RWPE2 (cell line): ENCODE measurements around the gene STAMBPL1.

ENCODE experiments used
- ATAC-seq: fragments of 200-7000 bp; cut with Tn5 transposase; 3 replicates; pipeline ENCODE4 v1.9.1; 2021; ENCODE audit warnings: low read depth
- DNase-seq: peaks from one replicate; pipeline ENCODE4 v3.0.0-alpha.2; 2020; ENCODE audit warnings: low spot score
- H3K27ac ChIP-seq: fragments of 450-650 bp; 2 replicates; pipeline ENCODE4 v1.5.1; 2017; ENCODE audit warnings: mild to moderate bottlenecking; ENCODE audit not compliant: poor library complexity, severe bottlenecking
- H3K27me3 ChIP-seq: fragments of 250-450 bp; sonication (Bioruptor Pico); 2 replicates; pipeline ENCODE4 v1.5.1; 2021; ENCODE audit warnings: mild to moderate bottlenecking, moderate library complexity; ENCODE audit not compliant: insufficient read depth, poor library complexity, severe bottlenecking
- H3K36me3 ChIP-seq: fragments of 250-450 bp; sonication (Bioruptor Pico); 2 replicates; pipeline ENCODE4 v1.5.1; 2020; ENCODE audit warnings: low read depth, mild to moderate bottlenecking, moderate library complexity
- H3K4me1 ChIP-seq: fragments of 250-450 bp; sonication (Bioruptor Pico); 2 replicates; pipeline ENCODE4 v1.5.1; 2021; ENCODE audit warnings: mild to moderate bottlenecking, moderate library complexity; ENCODE audit not compliant: insufficient read depth, poor library complexity, severe bottlenecking
- H3K4me3 ChIP-seq: fragments of 250-450 bp; sonication (Bioruptor Pico); 2 replicates; pipeline ENCODE4 v1.5.1; 2021; ENCODE audit warnings: mild to moderate bottlenecking, moderate library complexity; ENCODE audit not compliant: severe bottlenecking
- H3K9me3 ChIP-seq: fragments of 250-450 bp; sonication (Bioruptor Pico); 2 replicates; pipeline ENCODE4 v1.5.1; 2021; ENCODE audit warnings: mild to moderate bottlenecking, moderate library complexity; ENCODE audit not compliant: severe bottlenecking
- CTCF ChIP-seq: fragments of 450-650 bp; IDR thresholded peaks from one replicate; pipeline ENCODE4 v1.5.1; 2017; ENCODE audit warnings: mild to moderate bottlenecking, moderate library complexity; ENCODE audit not compliant: poor library complexity, severe bottlenecking

STAMBPL1 gene

GRCh38 chr10:88849234-88849633 lies 30.8 kb upstream of the STAMBPL1 start:
- DNase-seq, result no peak
- Histone ChIP-seq H3K27ac (peak overlapping the region; percentile 60), H3K4me1 (peaks cover 40% of the 10 kb centered on the region), H3K9me3 (no peaks in the 10 kb centered on the region), H3K27me3 (no peaks in the 10 kb centered on the region), H3K36me3 (no peaks in the 10 kb centered on the region), H3K4me3 (no peak overlapping the region)
- ATAC-seq, result no peak
- no peak for TF ChIP-seq CTCF

DNA sequence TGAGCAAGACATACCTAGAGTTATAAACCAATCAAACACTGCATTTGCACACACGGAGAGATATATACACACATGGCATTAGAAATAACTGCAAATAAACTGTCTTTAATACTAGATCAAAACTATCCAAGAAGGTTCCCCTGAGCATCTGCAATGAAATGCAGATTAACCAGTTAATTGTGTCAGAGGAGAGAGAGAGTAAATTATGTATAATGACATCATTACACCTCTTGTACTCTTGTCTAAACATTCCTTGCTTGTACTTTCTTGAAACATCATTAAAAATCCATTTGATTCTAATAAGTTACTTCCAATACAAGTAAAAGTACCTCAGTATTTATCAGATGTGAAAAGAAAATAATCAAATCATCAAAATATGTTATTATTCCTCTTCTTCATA lies 29.3 kb upstream of the STAMBPL1 start:
- DNase-seq (no peak), ATAC-seq (no peak)
- Histone ChIP-seq H3K4me1 (peaks cover 40% of the 10 kb centered on the region), H3K27me3 (no peaks in the 10 kb centered on the region), H3K4me3 (no peak overlapping the region), H3K9me3 (no peaks in the 10 kb centered on the region), H3K27ac (peak overlapping the region; percentile 60), H3K36me3 (no peaks in the 10 kb centered on the region)
- TF ChIP-seq CTCF, result no peak

DNA sequence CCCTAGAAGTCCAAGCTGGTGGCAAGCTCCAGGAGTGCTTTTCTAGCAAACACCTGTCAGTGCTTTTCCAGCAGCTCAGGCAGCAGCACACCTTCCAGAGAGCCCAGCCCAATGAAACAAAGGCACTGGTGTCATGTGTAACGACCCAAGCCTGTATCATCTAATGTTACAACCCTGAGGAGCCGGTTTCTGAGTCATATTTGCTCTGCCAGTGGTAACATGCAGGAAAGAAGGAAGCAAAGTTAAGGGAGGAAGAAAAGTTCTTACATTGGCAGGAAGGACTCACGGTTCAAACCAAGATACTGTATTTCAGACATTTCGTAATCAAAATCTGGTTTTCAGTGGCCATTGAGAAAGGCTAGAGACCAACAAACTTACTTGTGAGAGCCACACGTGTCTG lies 28.3 kb upstream of the STAMBPL1 start, which contains the start of gene ANKRD22:
TSS of gene ANKRD22 (minus strand) at position 139 of the 400 bp plus-strand sequence. CDS start 237 bp downstream, outside the sequence.
- peak; percentile 81 for DNase-seq
- no peak within 1 kb of the TSS for H3K4me3 ChIP-seq
- no peaks in the 10 kb centered on the region for H3K36me3 ChIP-seq
- no peaks in the 10 kb centered on the region for H3K9me3 ChIP-seq
- no peak for TF ChIP-seq CTCF
- no peaks in the 10 kb centered on the region for H3K27me3 ChIP-seq
- H3K27ac ChIP-seq, result peak within 1 kb of the TSS; percentile 60
- ATAC-seq, result peak; percentile 98
- H3K4me1 ChIP-seq, result peaks cover 40% of the 10 kb centered on the region

DNA sequence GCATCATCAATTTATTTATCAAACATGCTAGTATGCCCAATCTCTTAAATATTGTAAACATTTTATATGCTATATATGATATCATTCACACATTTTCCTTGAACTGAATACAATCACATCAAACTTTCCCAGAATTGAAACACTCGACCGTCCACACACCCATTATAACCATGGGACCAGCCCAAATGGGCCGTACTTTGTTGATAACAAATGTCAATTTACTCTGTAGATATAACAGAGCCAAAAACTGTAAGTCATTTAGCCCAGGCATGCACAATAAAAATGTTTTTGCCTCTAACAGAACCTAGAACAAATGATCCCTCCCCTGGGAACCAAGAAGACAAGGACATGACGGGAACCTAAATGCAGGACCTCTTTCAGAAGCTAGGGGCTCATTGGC lies 27.7 kb upstream of the STAMBPL1 start:
- Histone ChIP-seq H3K36me3 (no peaks in the 10 kb centered on the region), H3K27ac (peak overlapping the region; percentile 60), H3K4me3 (no peak overlapping the region), H3K27me3 (no peaks in the 10 kb centered on the region), H3K9me3 (no peaks in the 10 kb centered on the region), H3K4me1 (peaks cover 40% of the 10 kb centered on the region)
- DNase-seq (no peak), ATAC-seq (no peak)
- no peak for TF ChIP-seq CTCF

DNA sequence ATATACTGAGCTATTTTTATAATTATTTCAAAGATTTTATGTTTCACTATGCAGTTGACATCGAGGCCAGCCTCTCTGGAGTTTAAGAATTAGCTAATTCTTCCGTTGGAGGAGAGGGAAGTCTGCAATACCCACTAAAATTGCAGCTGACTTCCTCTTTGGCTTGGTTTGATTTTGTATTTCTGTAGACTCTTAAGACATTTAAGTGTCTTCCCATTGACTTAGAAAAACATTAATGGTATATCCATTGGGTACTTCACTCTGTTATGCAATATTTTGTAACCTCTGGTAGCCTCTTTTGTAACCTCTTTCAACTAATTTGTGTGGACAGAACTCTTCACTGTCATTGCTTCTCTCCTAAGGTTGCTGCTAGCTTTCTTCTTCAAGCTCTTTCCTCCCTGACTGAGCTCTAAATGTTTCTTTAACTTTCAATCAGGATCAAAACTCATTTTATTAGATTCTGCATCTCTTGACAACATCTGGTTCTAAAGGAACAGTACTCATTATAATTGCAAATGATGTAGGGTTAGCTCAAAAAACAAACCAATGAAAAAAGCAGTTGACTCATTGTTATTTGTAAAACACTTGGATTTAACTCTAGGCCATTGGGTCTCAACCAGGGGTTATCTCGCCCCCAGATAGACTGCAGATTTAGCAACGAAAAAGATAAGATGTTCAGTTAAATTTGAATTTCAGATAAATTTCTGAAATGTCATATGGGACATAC lies 26.7 kb upstream of the STAMBPL1 start:
- no peaks in the 10 kb centered on the region for H3K36me3 ChIP-seq
- peaks cover 38% of the 10 kb centered on the region for H3K4me1 ChIP-seq
- no peak overlapping the region for H3K4me3 ChIP-seq
- no peaks in the 10 kb centered on the region for H3K9me3 ChIP-seq
- ATAC-seq, result no peak
- H3K27me3 ChIP-seq, result no peaks in the 10 kb centered on the region
- no peak for DNase-seq
- no peak for TF ChIP-seq CTCF
- H3K27ac ChIP-seq, result peak overlapping the region; percentile 60
